Measurements from ENCODE around the gene DLGAP1.
"Not testable (repeated sequence)": the region's sequence is repeated elsewhere in the genome, so short reads cannot be mapped to it uniquely, and the experiment has no call there.

GRCh38 chr18:3606863-3607262, 848.2 kb downstream of the DLGAP1 start:
- TF ChIP-seq, protein P1, sequence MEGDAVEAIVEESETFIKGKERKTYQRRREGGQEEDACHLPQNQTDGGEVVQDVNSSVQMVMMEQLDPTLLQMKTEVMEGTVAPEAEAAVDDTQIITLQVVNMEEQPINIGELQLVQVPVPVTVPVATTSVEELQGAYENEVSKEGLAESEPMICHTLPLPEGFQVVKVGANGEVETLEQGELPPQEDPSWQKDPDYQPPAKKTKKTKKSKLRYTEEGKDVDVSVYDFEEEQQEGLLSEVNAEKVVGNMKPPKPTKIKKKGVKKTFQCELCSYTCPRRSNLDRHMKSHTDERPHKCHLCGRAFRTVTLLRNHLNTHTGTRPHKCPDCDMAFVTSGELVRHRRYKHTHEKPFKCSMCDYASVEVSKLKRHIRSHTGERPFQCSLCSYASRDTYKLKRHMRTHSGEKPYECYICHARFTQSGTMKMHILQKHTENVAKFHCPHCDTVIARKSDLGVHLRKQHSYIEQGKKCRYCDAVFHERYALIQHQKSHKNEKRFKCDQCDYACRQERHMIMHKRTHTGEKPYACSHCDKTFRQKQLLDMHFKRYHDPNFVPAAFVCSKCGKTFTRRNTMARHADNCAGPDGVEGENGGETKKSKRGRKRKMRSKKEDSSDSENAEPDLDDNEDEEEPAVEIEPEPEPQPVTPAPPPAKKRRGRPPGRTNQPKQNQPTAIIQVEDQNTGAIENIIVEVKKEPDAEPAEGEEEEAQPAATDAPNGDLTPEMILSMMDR (conservative IDR thresholded peaks at IDR 0.05; ENCODE audit: low read depth, low read length): not testable (repeated sequence)
- TF ChIP-seq SMC3 (IDR thresholded peaks at IDR 0.05; ENCODE audit: low read depth, low read length); RFX5 (IDR thresholded peaks at IDR 0.05; ENCODE audit: low read depth, low read length); POLR2A (IDR thresholded peaks at IDR 0.05; ENCODE audit: low read depth, low read length); CEBPB (IDR thresholded peaks at IDR 0.05; ENCODE audit: low read depth, low read length); MXI1 (IDR thresholded peaks at IDR 0.05; ENCODE audit: borderline replicate concordance, low read depth, low read length); MAFK (IDR thresholded peaks at IDR 0.05; ENCODE audit: low read depth, low read length); RAD21 (IDR thresholded peaks at IDR 0.05; ENCODE audit: low read length); FOS (IDR thresholded peaks at IDR 0.05; ENCODE audit: low read depth, low read length); MAZ (IDR thresholded peaks at IDR 0.05; ENCODE audit: borderline replicate concordance, low read depth, low read length); NFE2L2 (IDR thresholded peaks at IDR 0.05; ENCODE audit: low read depth, low read length): not testable (repeated sequence)
- TF ChIP-seq, protein P2, sequence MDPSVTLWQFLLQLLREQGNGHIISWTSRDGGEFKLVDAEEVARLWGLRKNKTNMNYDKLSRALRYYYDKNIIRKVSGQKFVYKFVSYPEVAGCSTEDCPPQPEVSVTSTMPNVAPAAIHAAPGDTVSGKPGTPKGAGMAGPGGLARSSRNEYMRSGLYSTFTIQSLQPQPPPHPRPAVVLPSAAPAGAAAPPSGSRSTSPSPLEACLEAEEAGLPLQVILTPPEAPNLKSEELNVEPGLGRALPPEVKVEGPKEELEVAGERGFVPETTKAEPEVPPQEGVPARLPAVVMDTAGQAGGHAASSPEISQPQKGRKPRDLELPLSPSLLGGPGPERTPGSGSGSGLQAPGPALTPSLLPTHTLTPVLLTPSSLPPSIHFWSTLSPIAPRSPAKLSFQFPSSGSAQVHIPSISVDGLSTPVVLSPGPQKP (IDR thresholded peaks at IDR 0.05; ENCODE audit: borderline replicate concordance, low read depth, low read length): not testable (repeated sequence)
- TF ChIP-seq, protein P3, sequence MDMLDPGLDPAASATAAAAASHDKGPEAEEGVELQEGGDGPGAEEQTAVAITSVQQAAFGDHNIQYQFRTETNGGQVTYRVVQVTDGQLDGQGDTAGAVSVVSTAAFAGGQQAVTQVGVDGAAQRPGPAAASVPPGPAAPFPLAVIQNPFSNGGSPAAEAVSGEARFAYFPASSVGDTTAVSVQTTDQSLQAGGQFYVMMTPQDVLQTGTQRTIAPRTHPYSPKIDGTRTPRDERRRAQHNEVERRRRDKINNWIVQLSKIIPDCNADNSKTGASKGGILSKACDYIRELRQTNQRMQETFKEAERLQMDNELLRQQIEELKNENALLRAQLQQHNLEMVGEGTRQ (IDR thresholded peaks at IDR 0.05; ENCODE audit: low read depth, low read length): not testable (repeated sequence)
